ENCODE results near the gene PTPRZ1. TPM values are rescaled to one million over a fixed set of nuclear protein-coding genes. Genes with fewer than 3 reads are reported as not detected.

PTPRZ1 gene
- total RNA-seq, 1 experiment from 2014 or later: 74.2 TPM

DNA sequence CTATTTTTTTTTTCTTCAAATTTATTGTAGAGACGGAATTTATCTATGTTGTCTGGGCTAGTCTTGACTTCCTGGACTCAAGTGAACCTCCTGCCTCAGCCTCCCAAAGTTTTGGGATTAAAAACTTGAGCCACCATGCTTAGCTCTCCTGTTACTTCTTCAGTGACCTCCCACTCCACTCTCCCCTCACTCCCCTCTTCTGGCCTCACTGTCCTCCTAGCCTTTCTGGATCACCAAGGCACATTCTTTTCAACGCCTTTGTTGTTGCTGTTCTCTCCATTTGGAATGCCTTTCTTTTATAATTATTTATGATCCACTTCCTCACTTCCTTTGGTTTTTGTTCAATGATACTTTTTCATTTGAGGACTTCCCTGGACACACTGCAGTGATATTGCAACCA, 17.9 kb downstream of the PTPRZ1 start:
- Histone ChIP-seq H3K4me2 (ENCODE audit: insufficient read depth, insufficient read length, low read length) (no peak overlapping the region), H3K9me3 (ENCODE audit: control insufficient read depth, low read depth, low read length) (no peaks in the 10 kb centered on the region), H3K23ac (ENCODE audit: insufficient read length, low read depth, low read length) (no peak overlapping the region), H4K8ac (replicated peaks; ENCODE audit: insufficient read length, low read depth, low read length) (no peak overlapping the region), H2AK5ac (ENCODE audit: insufficient read length, low read length) (no peak overlapping the region), H3K18ac (ENCODE audit: insufficient read length, low read depth, low read length) (no peak overlapping the region), H2BK15ac (ENCODE audit: low read depth, low read length) (no peak overlapping the region), H4K91ac (ENCODE audit: insufficient read length, low read depth, low read length) (no peak overlapping the region), H3K27ac (ENCODE audit: insufficient read length, low read depth, low read length) (no peak overlapping the region), H3K4me1 (ENCODE audit: insufficient read depth, low read length) (peaks cover 9% of the 10 kb centered on the region; the same call in 1 of the 2 replicates), H2BK120ac (ENCODE audit: low read depth, low read length, poor library complexity, severe bottlenecking) (no peak overlapping the region), H3K56ac (ENCODE audit: insufficient read length, low read depth, low read length) (no peak overlapping the region), H3K9ac (ENCODE audit: extremely low read depth, insufficient read length, low read length) (no peak overlapping the region), H2AFZ (ENCODE audit: low read length) (no peak overlapping the region), H3K23me2 (ENCODE audit: insufficient read length, low read depth, low read length, poor library complexity, severe bottlenecking) (no peaks in the 10 kb centered on the region), H3K4ac (ENCODE audit: low read depth, low read length) (no peak overlapping the region), H4K20me1 (ENCODE audit: control insufficient read depth, insufficient read depth, insufficient read length) (no peaks in the 10 kb centered on the region), H3K14ac (ENCODE audit: insufficient read depth, low read length) (no peak overlapping the region), H3K27me3 (ENCODE audit: insufficient read depth, low read length) (no peaks in the 10 kb centered on the region), H3K79me2 (ENCODE audit: insufficient read depth, low read length) (peaks cover 28% of the 10 kb centered on the region; the same call in 1 of the 2 replicates), H4K5ac (ENCODE audit: insufficient read length, low read depth, low read length) (no peak overlapping the region), H2BK5ac (ENCODE audit: insufficient read length, low read length) (no peak overlapping the region), H3K79me1 (ENCODE audit: insufficient read depth, low read depth, low read length, poor library complexity, severe bottlenecking) (no peaks in the 10 kb centered on the region), H2BK12ac (ENCODE audit: insufficient read length, low read depth, low read length) (no peak overlapping the region), H3T11ph (ENCODE audit: low read length) (no peak overlapping the region), H2BK20ac (ENCODE audit: low read depth, low read length, poor library complexity, severe bottlenecking) (no peak overlapping the region)
- TF ChIP-seq, protein P1, sequence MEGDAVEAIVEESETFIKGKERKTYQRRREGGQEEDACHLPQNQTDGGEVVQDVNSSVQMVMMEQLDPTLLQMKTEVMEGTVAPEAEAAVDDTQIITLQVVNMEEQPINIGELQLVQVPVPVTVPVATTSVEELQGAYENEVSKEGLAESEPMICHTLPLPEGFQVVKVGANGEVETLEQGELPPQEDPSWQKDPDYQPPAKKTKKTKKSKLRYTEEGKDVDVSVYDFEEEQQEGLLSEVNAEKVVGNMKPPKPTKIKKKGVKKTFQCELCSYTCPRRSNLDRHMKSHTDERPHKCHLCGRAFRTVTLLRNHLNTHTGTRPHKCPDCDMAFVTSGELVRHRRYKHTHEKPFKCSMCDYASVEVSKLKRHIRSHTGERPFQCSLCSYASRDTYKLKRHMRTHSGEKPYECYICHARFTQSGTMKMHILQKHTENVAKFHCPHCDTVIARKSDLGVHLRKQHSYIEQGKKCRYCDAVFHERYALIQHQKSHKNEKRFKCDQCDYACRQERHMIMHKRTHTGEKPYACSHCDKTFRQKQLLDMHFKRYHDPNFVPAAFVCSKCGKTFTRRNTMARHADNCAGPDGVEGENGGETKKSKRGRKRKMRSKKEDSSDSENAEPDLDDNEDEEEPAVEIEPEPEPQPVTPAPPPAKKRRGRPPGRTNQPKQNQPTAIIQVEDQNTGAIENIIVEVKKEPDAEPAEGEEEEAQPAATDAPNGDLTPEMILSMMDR (conservative IDR thresholded peaks at IDR 0.05): no peak
- WGBS (ENCODE audit: extremely low coverage, insufficient read length, low lambda C conversion rate): no CpG with 5 or more reads among the region's 2 CpGs
- Mint-ChIP-seq H3K36me3 (ENCODE audit: insufficient read depth in 1 of 3, low read depth in 3 of 3) (peaks cover 4 to 15% (median 11%) of the 10 kb centered on the region in 3 experiments; a peak in 6 of 7 replicates), H3K27me3 (ENCODE audit: low read depth) (no peaks in the 10 kb centered on the region), H3K4me3 (no peak overlapping the region), H3K27ac (no peak overlapping the region), H3K9me3 (no peaks in the 10 kb centered on the region), H3K4me1 (peaks cover 18 to 19% of the 10 kb centered on the region in 2 experiments)
- DNase-seq: no peak
